ENCODE measurements around the gene BPIFB1. TPM values are rescaled to one million over a fixed set of nuclear protein-coding genes. Genes with fewer than 3 reads are reported as not detected.

BPIFB1 gene
- total RNA-seq, 2 donors from 2014 or later = not detected

DNA sequence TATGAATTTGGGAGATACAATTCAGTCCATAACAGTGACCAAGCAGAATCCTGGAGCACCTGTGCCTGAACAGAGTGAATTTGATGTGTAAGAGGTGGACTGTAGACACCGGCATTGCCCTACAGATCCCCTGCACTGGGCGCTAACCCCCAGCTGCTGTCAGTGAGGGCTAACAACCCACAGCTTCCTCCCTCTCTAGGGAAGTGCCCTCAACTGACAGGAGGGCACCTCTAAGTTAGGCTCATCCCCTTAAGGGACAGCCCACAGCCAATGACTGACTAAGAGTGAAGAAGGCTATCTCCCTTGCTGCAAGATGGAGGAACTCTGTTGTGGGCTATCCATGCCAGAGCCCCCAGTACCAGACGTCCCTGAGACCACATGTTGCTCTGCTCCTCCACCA is 15.3 kb upstream of the BPIFB1 start:
- DNase-seq (ENCODE audit: low spot score) (no peak), ATAC-seq (ENCODE audit: insufficient number of reproducible peaks, low FRiP score, low read depth) (no peak)
- no peak overlapping the region for H3K27ac ChIP-seq

DNA sequence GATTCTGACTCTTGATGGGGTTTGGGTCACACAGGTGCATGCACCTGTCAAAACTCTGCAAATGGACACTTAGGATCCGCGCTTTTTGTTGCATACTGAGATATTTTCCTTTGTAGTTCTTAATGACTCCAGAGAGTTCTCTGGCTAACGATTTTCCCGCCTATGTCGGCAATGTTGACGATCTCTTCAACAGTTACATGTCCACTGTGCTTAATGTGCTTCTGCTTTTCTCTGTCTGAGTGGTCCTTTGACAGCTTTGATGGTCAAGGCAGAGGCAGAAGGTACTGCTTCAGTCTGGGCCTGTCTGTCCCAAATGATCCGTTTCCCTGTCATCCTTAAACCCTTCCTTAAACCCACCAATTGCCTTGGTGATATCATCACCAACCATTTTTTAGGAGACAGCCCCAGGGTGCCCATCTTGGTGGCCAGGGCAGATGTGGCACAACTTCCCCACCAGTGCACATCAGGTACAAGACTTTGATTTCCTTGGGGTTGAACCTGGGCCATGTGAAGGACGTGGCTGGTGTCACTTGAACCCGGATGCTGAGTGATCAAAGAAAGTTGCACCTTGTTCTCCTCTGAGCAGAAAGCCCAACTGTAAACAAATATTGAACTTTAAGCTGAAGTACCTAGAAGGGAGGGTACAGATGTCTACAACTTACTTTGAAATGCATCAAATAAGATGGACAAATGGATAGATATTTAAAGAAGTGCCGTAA is 10.7 kb upstream of the BPIFB1 start:
- Histone ChIP-seq H3K4me3 (no peak overlapping the region), H3K27ac (no peak overlapping the region), H3K27me3 (replicated peaks; ENCODE audit: insufficient read depth) (no peaks in the 10 kb centered on the region), H3K4me1 (ENCODE audit: control insufficient read depth in 1 of 2, low read depth in 2 of 2) (no peaks in the 10 kb centered on the region), H3K9me3 (no peaks in the 10 kb centered on the region), H3K36me3 (no peaks in the 10 kb centered on the region)
- DNase-seq (ENCODE audit: low spot score) (no peak), ATAC-seq (ENCODE audit: insufficient number of reproducible peaks, low FRiP score, low read depth) (no peak)
- TF ChIP-seq CTCF (IDR thresholded peaks at IDR 0.05) = no peak

More for the DNA sequence above, 15.3 kb upstream of the BPIFB1 start:
- TF ChIP-seq CTCF (IDR thresholded peaks at IDR 0.05) = no peak
- H3K9me3 ChIP-seq = no peaks in the 10 kb centered on the region
- H3K27me3 ChIP-seq (replicated peaks; ENCODE audit: insufficient read depth) = no peaks in the 10 kb centered on the region
- no peaks in the 10 kb centered on the region for H3K4me1 ChIP-seq (ENCODE audit: control insufficient read depth in 1 of 2, low read depth in 2 of 2)
- H3K36me3 ChIP-seq = no peaks in the 10 kb centered on the region
- no peak overlapping the region for H3K4me3 ChIP-seq

- no peak overlapping the region for H3K4me3 ChIP-seq
- no peak for TF ChIP-seq CTCF (IDR thresholded peaks at IDR 0.05)
- no peaks in the 10 kb centered on the region for H3K27me3 ChIP-seq (replicated peaks; ENCODE audit: insufficient read depth)
- DNase-seq (ENCODE audit: low spot score) = no peak
- H3K9me3 ChIP-seq = no peaks in the 10 kb centered on the region
- no peak overlapping the region for H3K27ac ChIP-seq
- H3K4me1 ChIP-seq (ENCODE audit: control insufficient read depth in 1 of 2, low read depth in 2 of 2) = no peaks in the 10 kb centered on the region
- no peaks in the 10 kb centered on the region for H3K36me3 ChIP-seq
- ATAC-seq (ENCODE audit: insufficient number of reproducible peaks, low FRiP score, low read depth) = no peak
Observed at GRCh38 chr20:33273117-33273851, 9.7 kb upstream of the BPIFB1 start.

- no peak for TF ChIP-seq CTCF (IDR thresholded peaks at IDR 0.05)
- Histone ChIP-seq H3K9me3 (no peaks in the 10 kb centered on the region), H3K4me1 (ENCODE audit: control insufficient read depth in 1 of 2, low read depth in 2 of 2) (no peaks in the 10 kb centered on the region), H3K27me3 (replicated peaks; ENCODE audit: insufficient read depth) (no peaks in the 10 kb centered on the region), H3K36me3 (no peaks in the 10 kb centered on the region), H3K27ac (no peak overlapping the region), H3K4me3 (no peak overlapping the region)
- no peak for ATAC-seq (ENCODE audit: insufficient number of reproducible peaks, low FRiP score, low read depth)
- DNase-seq (ENCODE audit: low spot score) = no peak
Observed at GRCh38 chr20:33275215-33275614, 7.8 kb upstream of the BPIFB1 start.

DNA sequence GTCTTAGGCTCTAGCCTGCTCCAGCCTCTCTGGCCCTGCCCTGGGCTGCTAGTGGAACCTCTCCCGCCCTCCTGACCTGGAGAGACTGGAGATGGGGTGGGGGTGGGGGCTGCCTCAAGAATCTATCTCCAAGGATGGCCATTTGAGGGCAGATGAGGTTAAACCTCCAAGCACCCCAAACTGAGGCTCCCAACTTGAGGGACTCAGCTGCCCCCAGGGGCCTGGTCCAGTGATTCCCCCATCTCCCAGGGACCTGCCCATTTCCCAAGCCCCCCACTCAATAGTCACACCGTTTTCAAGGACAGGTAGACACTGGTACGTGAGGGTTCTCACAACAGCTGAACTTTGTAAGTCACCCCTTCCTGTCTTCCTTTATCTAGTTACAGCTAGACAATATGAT is 7.1 kb upstream of the BPIFB1 start:
- no peak for TF ChIP-seq CTCF (IDR thresholded peaks at IDR 0.05)
- Histone ChIP-seq H3K27ac (no peak overlapping the region), H3K27me3 (replicated peaks; ENCODE audit: insufficient read depth) (no peaks in the 10 kb centered on the region), H3K9me3 (no peaks in the 10 kb centered on the region), H3K4me1 (ENCODE audit: control insufficient read depth in 1 of 2, low read depth in 2 of 2) (no peaks in the 10 kb centered on the region), H3K4me3 (no peak overlapping the region), H3K36me3 (no peaks in the 10 kb centered on the region)
- ATAC-seq (ENCODE audit: insufficient number of reproducible peaks, low FRiP score, low read depth) = no peak
- DNase-seq (ENCODE audit: low spot score) = no peak
